ENCODE measurements around the gene FKBP7.

DNA sequence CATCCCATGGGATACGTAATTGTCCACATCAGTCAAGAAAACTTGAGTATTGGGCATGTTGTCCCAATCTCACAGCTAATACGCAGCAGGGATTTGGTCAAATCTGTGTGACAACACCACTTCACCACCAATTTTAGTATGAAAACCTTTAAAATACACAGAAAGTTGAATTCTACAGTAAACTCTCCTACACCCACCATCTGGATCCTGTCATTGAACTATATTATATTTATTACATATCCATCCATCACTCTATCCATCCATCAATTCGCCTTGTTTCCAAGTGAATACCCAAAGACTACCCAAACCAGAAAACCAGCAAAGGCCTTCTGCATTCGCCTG, 846 bp upstream of the FKBP7 start:
- TF ChIP-seq, protein P1, sequence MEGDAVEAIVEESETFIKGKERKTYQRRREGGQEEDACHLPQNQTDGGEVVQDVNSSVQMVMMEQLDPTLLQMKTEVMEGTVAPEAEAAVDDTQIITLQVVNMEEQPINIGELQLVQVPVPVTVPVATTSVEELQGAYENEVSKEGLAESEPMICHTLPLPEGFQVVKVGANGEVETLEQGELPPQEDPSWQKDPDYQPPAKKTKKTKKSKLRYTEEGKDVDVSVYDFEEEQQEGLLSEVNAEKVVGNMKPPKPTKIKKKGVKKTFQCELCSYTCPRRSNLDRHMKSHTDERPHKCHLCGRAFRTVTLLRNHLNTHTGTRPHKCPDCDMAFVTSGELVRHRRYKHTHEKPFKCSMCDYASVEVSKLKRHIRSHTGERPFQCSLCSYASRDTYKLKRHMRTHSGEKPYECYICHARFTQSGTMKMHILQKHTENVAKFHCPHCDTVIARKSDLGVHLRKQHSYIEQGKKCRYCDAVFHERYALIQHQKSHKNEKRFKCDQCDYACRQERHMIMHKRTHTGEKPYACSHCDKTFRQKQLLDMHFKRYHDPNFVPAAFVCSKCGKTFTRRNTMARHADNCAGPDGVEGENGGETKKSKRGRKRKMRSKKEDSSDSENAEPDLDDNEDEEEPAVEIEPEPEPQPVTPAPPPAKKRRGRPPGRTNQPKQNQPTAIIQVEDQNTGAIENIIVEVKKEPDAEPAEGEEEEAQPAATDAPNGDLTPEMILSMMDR (conservative IDR thresholded peaks at IDR 0.05 in 1 of 2, IDR thresholded peaks at IDR 0.05 in 1 of 2; ENCODE audit: low read depth in 1 of 2, low read length in 2 of 2), result no peak
- TF ChIP-seq EZH2 (IDR thresholded peaks at IDR 0.05; ENCODE audit: low read length, missing control alignments), result no peak

All from fibroblast of lung (primary cell).